ENCODE results near the gene ADAM17. TPM values are rescaled to one million over a fixed set of nuclear protein-coding genes. Genes with fewer than 3 reads are reported as not detected.
"Not testable (repeated sequence)": the region's sequence is repeated elsewhere in the genome, so short reads cannot be mapped to it uniquely, and the experiment has no call there.

Gene ADAM17
- total RNA-seq, 4 donors from 2014 or later = 30.4 to 47.9 (median 36.1) TPM

GRCh38 chr2:9554921-9555296 is 721 bp downstream of the ADAM17 start:
- Histone ChIP-seq H3K36me3 (no peaks in the 10 kb centered on the region), H3K27ac (peak overlapping the region; percentile 96), H3K4me3 (peak overlapping the region; percentile 75), H3K27me3 (no peaks in the 10 kb centered on the region), H3K4me1 (peaks cover 64% of the 10 kb centered on the region), H3K9me3 (no peaks in the 10 kb centered on the region)
- TF ChIP-seq EP300 (IDR thresholded peaks at IDR 0.05) = no peak
- TF ChIP-seq CTCF (IDR thresholded peaks at IDR 0.05) = no peak
- TF ChIP-seq POLR2AphosphoS5 (IDR thresholded peaks at IDR 0.05) = no peak
- TF ChIP-seq POLR2A (IDR thresholded peaks at IDR 0.05) = no peak
- under 1% methylated on average over 9 of the region's 9 CpGs for WGBS
- no peak for DNase-seq (ENCODE audit: low spot score in 2 of 2)

- no peak for DNase-seq (ENCODE audit: low spot score in 2 of 2)
- Histone ChIP-seq H3K4me1 (peaks cover 66% of the 10 kb centered on the region), H3K4me3 (no peak overlapping the region), H3K27ac (peak overlapping the region; percentile 77), H3K9me3 (no peaks in the 10 kb centered on the region), H3K27me3 (no peaks in the 10 kb centered on the region), H3K36me3 (no peaks in the 10 kb centered on the region)
- TF ChIP-seq EP300 (IDR thresholded peaks at IDR 0.05) = no peak
- no peak for TF ChIP-seq POLR2AphosphoS5 (IDR thresholded peaks at IDR 0.05)
- TF ChIP-seq POLR2A (IDR thresholded peaks at IDR 0.05) = no peak
- no peak for TF ChIP-seq CTCF (IDR thresholded peaks at IDR 0.05)
- WGBS = 17% methylated on average over 2 of the region's 2 CpGs
Observed at GRCh38 chr2:9552219-9553178, 3.1 kb downstream of the ADAM17 start.

GRCh38 chr2:9550859-9551391 is 4.7 kb downstream of the ADAM17 start:
- peaks cover 61% of the 10 kb centered on the region for H3K4me1 ChIP-seq
- not testable (repeated sequence) for H3K9me3 ChIP-seq; DNase-seq (ENCODE audit: low spot score in 2 of 2); H3K4me3 ChIP-seq; H3K36me3 ChIP-seq; H3K27me3 ChIP-seq; H3K27ac ChIP-seq
- 85% methylated on average over 7 of the region's 7 CpGs for WGBS

- 93% methylated on average over 9 of the region's 9 CpGs for WGBS
- Histone ChIP-seq H3K9me3 (no peaks in the 10 kb centered on the region), H3K4me1 (peaks cover 67% of the 10 kb centered on the region), H3K36me3 (no peaks in the 10 kb centered on the region), H3K27me3 (no peaks in the 10 kb centered on the region), H3K27ac (no peak overlapping the region), H3K4me3 (no peak overlapping the region)
- DNase-seq (ENCODE audit: low spot score in 2 of 2) = no peak
- TF ChIP-seq POLR2AphosphoS5 (IDR thresholded peaks at IDR 0.05) = no peak
- no peak for TF ChIP-seq POLR2A (IDR thresholded peaks at IDR 0.05)
- no peak for TF ChIP-seq CTCF (IDR thresholded peaks at IDR 0.05)
- TF ChIP-seq EP300 (IDR thresholded peaks at IDR 0.05) = no peak
Observed at GRCh38 chr2:9549420-9549819, 6.2 kb downstream of the ADAM17 start.

- TF ChIP-seq POLR2A (IDR thresholded peaks at IDR 0.05) (no peak), POLR2AphosphoS5 (IDR thresholded peaks at IDR 0.05) (no peak), CTCF (IDR thresholded peaks at IDR 0.05) (no peak), EP300 (IDR thresholded peaks at IDR 0.05) (no peak)
- H3K9me3 ChIP-seq = no peaks in the 10 kb centered on the region
- H3K4me1 ChIP-seq = peaks cover 67% of the 10 kb centered on the region
- no peaks in the 10 kb centered on the region for H3K36me3 ChIP-seq
- DNase-seq (ENCODE audit: low spot score in 2 of 2) = no peak
- H3K4me3 ChIP-seq = no peak overlapping the region
- no peaks in the 10 kb centered on the region for H3K27me3 ChIP-seq
- no peak overlapping the region for H3K27ac ChIP-seq
- WGBS = 73% methylated on average over 2 of the region's 2 CpGs
Observed at GRCh38 chr2:9548506-9548905, 7.1 kb downstream of the ADAM17 start.
